Skeletal muscle satellite cell (primary cell): Measurements from ENCODE around the gene CTNNBIP1.

Source experiments
- H3K27me3 ChIP-seq: 2 replicates; pipeline ENCODE4 v1.7.0; 2013; ENCODE audit warnings: low read length; ENCODE audit not compliant: control insufficient read depth, insufficient read depth
- H3K36me3 ChIP-seq: 2 replicates; pipeline ENCODE4 v1.7.0; 2013; ENCODE audit warnings: mild to moderate bottlenecking, control low read depth, low read length; ENCODE audit not compliant: insufficient read depth
- H3K4me1 ChIP-seq: 2 replicates; pipeline ENCODE4 v1.7.0; 2013; ENCODE audit warnings: low read length; ENCODE audit not compliant: control insufficient read depth, insufficient read depth
- H3K4me2 ChIP-seq: 2 replicates; pipeline ENCODE4 v1.7.0; 2013; ENCODE audit warnings: mild to moderate bottlenecking, low read length
- H3K4me3 ChIP-seq: 2 replicates; pipeline ENCODE4 v1.7.0; 2013; ENCODE audit warnings: low read length
- H3K9ac ChIP-seq: 2 replicates; pipeline ENCODE4 v1.7.0; 2013; ENCODE audit warnings: mild to moderate bottlenecking, low read depth, low read length, moderate library complexity
- H3K9me3 ChIP-seq: replicated peaks from 2 replicates; pipeline ENCODE4 v1.7.0; 2013; ENCODE audit warnings: mild to moderate bottlenecking, control low read depth, low read length

The CTNNBIP1 gene

DNA sequence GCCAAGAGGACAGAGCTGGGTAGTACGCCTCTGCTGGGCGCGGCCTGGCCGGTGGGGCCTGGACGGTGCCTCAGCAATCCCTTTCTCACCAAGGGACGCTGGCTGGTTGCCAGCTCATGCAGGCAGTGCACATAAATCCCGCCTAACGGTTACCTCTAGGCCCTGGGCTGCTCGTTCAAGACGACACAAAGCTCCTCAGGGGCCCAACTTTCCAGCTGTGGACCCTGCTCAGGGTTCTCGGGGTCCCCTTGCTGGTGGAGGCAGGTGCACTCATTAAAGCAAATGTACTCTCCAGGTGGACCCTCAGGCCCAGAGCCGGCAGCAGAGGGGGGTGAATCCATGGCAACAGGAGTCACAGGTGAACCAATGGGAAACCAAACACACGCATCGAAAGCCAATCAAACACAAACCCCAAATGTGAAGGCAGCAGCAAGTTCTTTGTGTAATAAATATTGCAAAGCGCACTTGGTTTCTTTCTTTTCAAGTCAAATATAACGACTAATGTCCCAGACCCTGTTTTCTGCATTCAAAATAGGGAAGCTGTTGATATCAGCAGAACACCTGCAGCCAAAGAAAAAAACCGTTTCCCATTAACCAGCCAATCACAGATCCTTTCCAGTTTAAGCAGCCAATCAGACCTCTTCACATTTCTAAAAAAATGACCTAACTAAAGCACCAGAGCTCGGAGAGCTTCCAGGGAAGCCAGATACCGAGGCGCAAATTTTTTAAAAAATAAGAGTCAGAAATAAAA is 60.2 kb downstream of the CTNNBIP1 start:
- no peaks in the 10 kb centered on the region for H3K27me3 ChIP-seq
- H3K9me3 ChIP-seq = no peaks in the 10 kb centered on the region
- no peak overlapping the region for H3K9ac ChIP-seq
- no peak overlapping the region for H3K4me3 ChIP-seq
- H3K4me1 ChIP-seq = peaks cover 6% of the 10 kb centered on the region
- no peaks in the 10 kb centered on the region for H3K36me3 ChIP-seq
- H3K4me2 ChIP-seq = no peak overlapping the region

DNA sequence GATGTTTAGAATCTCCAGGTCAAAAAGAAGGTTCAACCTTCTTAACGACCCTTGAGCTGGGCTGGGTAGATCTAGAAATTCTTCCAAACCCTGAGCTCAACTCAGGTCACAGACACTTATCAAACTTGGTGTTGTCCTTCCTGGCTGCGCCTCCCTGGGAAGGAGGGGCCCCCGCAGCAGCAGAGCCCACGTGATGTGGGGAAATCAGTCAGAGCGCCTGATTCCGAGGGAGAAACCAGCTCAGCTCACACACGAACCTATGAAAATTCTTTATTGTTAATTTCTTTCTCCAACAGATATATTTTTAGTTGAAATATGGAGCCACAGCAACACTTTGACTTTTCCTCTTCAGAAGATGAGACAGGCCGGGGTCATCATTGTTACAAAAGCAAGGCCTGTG is 62.0 kb downstream of the CTNNBIP1 start:
- Histone ChIP-seq H3K4me1 (peaks cover 11% of the 10 kb centered on the region), H3K9ac (no peak overlapping the region), H3K36me3 (no peaks in the 10 kb centered on the region), H3K9me3 (no peaks in the 10 kb centered on the region), H3K4me3 (no peak overlapping the region), H3K4me2 (no peak overlapping the region), H3K27me3 (no peaks in the 10 kb centered on the region)

DNA sequence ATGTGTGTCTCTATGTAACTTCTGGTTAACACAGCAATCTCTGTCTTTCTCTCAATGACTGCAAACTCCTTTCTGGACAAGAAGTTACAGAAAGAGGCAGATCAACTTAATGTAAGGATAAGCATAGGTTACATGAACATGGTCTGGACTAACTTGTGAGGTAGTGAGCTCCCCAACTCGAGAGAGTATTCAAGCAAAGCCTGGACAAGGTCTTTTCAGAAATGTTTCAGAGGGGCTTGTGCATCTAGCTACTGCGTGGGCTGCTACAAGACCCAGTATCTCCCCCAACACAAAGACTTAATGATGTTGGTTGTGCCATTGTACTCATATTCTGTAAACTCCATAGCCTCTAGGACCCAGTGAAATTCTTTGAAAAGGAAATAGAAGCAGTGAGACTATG is 62.8 kb downstream of the CTNNBIP1 start:
- Histone ChIP-seq H3K9ac (no peak overlapping the region), H3K9me3 (no peaks in the 10 kb centered on the region), H3K36me3 (no peaks in the 10 kb centered on the region), H3K27me3 (peaks cover 2% of the 10 kb centered on the region), H3K4me3 (no peak overlapping the region), H3K4me2 (no peak overlapping the region), H3K4me1 (peaks cover 13% of the 10 kb centered on the region)

DNA sequence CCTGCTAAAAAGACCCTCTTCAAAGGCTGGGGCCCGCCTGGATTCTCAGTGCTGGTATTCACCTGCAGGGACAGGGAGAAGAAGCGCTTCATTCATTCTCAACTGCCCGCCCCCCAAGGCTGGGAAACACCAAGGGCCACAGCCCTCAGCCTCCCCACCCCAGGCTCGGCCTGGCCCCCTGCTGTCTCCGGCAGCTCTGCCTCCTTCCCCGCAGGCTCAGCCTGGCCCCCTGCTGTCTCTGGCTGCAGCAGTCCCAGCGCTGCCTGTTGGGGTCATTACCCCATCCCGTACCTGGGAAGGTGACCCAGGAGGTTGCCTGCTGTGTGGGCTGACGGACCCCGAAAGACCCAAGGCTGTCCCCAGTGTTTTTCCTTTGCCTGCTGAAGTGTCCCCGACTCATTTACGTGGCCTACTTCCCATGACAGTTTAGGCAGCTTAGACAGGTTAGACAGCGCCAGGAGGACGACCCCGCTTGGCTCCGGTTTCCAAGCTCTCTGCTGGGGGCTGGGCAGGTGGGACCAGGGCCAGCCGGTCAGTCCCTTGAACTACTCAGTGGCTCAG is 63.4 kb downstream of the CTNNBIP1 start:
- Histone ChIP-seq H3K9me3 (no peaks in the 10 kb centered on the region), H3K4me1 (peaks cover 8% of the 10 kb centered on the region), H3K4me2 (no peak overlapping the region), H3K4me3 (no peak overlapping the region), H3K36me3 (no peaks in the 10 kb centered on the region), H3K9ac (no peak overlapping the region), H3K27me3 (peaks cover 3% of the 10 kb centered on the region)

DNA sequence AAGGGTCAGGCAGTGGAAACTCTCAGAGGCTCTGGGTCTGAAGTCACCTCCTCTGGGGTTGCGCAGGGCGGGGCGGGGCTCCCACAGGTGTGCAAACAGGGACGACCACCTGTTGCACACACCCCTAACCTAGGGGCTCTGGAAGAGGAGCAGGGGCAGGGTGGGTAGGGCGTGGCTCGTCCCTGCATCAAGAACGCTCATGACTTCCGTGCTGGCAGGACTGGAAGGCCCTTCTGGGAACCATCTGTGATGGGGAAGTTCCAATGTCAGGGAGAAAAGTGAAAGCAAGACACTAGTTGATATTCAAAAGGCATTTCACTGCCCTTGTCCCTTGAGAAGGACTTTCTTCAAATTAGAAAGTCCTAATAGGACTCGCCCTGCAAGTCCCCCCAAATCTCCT is 64.2 kb downstream of the CTNNBIP1 start:
- peaks cover 8% of the 10 kb centered on the region for H3K4me1 ChIP-seq
- H3K36me3 ChIP-seq = no peaks in the 10 kb centered on the region
- no peak overlapping the region for H3K4me3 ChIP-seq
- no peaks in the 10 kb centered on the region for H3K9me3 ChIP-seq
- no peak overlapping the region for H3K4me2 ChIP-seq
- no peak overlapping the region for H3K9ac ChIP-seq
- H3K27me3 ChIP-seq = peaks cover 5% of the 10 kb centered on the region

DNA sequence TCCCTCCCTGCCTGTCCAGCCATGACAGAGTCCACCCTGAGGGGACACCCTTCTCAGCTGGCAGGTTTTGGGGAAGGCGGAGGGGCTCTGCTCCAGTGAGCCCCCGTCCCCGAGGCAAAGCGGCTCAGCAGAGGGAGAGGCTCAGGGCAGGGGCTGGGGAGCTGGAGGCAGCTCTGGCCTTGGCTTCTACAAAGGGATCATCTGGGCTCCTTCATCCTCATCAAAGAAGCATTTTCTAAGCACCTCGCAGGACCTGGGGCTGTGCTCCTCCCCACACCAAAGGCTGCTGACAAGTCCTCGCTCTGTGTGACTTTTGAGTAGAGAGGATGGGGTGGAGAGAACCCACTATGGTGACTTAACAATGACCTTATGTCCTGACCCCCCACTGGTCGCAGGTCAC is 65.3 kb downstream of the CTNNBIP1 start:
- H3K9ac ChIP-seq = no peak overlapping the region
- no peaks in the 10 kb centered on the region for H3K9me3 ChIP-seq
- H3K4me3 ChIP-seq = no peak overlapping the region
- peaks cover 5% of the 10 kb centered on the region for H3K27me3 ChIP-seq
- H3K36me3 ChIP-seq = no peaks in the 10 kb centered on the region
- peaks cover 8% of the 10 kb centered on the region for H3K4me1 ChIP-seq
- no peak overlapping the region for H3K4me2 ChIP-seq

DNA sequence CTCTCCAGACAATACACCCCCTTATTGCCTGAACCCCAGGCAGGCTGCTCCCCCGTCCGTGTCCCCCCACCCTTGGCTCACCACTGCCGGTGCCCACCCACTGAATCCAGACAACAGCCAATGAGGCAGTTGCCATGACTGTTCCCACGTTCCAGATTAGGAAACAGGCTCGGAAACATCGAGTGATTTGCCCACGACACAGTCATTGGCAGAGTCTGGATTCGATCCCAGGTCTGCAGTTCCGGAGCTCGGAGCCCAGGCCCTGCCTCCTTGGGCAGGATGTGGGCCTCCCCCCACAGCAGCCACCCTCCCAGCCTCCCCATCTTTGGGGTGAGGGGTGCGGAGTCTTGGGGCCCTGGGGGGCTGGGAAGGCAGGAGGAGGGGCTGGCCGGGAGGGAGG is 66.0 kb downstream of the CTNNBIP1 start:
- Histone ChIP-seq H3K4me2 (no peak overlapping the region), H3K27me3 (peaks cover 5% of the 10 kb centered on the region), H3K4me3 (no peak overlapping the region), H3K36me3 (no peaks in the 10 kb centered on the region), H3K9ac (no peak overlapping the region), H3K9me3 (no peaks in the 10 kb centered on the region), H3K4me1 (peaks cover 8% of the 10 kb centered on the region)

DNA sequence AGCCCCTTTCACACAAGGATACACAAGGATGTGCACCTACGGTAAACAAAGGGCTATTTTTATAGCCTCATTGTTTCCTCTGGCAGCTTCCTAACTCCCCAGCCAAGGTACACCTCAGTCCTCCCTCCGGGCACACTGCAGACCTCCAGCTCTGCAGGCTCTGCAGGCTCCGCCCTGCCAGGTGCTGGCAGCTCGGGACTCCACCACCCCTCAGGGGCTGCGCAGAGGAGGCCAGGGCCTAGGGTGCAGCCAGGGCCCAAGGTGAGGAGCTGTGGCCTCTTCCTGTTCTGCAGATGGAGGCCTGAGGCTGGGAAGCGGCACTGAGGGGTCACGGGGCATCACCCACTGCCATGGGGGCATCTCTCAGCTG is 66.5 kb downstream of the CTNNBIP1 start:
- Histone ChIP-seq H3K4me1 (peaks cover 8% of the 10 kb centered on the region), H3K36me3 (no peaks in the 10 kb centered on the region), H3K4me2 (no peak overlapping the region), H3K4me3 (no peak overlapping the region), H3K9me3 (no peaks in the 10 kb centered on the region), H3K27me3 (peaks cover 5% of the 10 kb centered on the region), H3K9ac (no peak overlapping the region)

DNA sequence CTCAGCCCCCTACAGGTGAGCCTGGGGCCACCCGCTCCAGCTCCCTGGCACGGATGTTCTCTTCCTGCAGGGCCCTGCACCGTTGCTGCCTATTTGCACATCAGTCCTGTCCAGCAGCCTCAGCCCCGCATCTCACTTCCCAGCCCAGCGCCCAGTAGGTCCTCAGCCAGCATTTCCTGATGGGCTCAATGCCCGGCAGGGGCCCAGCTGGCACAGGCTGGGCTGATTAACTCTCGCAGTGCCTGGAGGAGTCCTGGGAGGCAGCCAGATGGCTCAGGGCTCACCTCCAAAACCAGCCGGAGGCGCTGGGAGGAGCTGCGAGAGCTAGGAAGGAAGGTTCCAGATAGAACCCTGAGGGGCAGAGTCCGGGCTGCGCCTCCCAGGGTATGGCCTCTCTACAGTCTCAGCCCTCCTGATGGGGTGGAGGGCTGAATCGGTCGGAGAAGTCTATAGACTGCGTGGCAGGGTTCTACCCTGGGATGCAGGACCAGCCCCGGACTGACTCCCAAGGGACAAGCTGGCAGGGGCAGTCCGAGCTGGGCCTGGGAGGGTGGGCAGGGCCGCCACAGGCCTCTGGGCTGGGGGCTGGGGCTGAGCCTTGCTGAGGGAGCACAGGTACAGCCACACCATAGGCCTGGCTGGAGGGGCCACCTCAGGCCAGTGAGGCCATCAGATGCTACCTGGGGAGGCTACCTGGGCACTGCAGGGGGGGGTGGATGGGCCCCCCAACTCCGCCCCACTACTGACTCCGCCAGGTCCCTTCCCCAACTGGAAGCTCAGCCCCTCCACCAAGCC is 67.1 kb downstream of the CTNNBIP1 start:
- Histone ChIP-seq H3K27me3 (peaks cover 5% of the 10 kb centered on the region), H3K9ac (no peak overlapping the region), H3K4me3 (no peak overlapping the region), H3K9me3 (no peaks in the 10 kb centered on the region), H3K36me3 (no peaks in the 10 kb centered on the region), H3K4me1 (peaks cover 8% of the 10 kb centered on the region), H3K4me2 (no peak overlapping the region)

DNA sequence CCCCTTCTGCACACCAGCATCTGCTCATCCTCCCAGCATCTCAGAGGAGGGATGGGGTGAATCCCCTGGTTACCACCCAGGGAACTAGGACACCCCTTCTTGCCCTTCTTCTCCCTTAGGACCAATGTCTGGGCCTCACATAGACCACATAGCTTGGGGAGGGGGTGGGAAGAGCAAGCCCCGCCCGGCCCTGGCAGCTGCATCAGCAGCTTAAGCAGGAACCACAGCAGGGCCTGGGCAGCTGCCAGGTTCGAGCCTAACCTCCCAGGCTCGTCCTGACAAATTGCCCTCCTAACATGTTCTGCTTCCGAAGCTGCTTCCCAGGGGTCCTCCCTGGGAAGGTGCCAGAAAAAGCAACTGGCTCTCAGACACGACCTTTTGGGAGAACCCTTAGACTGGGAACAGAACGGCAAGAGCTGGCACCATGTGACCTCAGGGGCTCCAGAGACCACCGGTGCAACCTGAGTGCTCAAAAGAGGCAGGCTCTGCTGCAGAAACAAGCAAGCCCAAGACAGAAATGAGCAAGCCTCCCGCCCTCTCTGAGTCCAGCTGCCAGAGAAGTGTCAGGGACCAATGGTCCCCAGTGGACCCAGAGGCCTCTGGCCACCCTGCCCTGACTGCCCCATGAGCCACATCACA is 67.9 kb downstream of the CTNNBIP1 start:
- no peaks in the 10 kb centered on the region for H3K36me3 ChIP-seq
- H3K27me3 ChIP-seq = peaks cover 5% of the 10 kb centered on the region
- no peak overlapping the region for H3K4me2 ChIP-seq
- H3K9ac ChIP-seq = no peak overlapping the region
- peaks cover 8% of the 10 kb centered on the region for H3K4me1 ChIP-seq
- H3K9me3 ChIP-seq = no peaks in the 10 kb centered on the region
- H3K4me3 ChIP-seq = no peak overlapping the region

DNA sequence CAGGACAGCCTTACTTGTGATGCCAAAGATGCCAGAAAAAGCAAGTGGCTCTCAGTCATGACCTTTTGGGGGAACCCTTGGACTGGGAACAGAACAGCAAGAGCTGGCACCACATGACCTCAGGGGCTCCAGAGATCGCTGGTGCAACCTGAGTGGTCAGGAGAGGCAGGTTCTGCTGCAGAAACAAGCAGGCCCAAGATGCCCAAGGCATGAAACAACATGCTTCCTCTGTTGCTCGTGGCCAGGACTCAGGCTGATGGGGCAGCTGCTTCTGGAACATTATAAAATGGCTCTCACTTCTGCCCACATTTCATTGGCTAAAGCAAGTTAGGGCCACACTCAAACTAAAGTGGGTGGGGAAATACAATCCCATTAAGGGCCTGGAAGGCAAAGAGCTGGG is 68.6 kb downstream of the CTNNBIP1 start:
- Histone ChIP-seq H3K4me1 (peaks cover 8% of the 10 kb centered on the region), H3K4me2 (no peak overlapping the region), H3K9me3 (no peaks in the 10 kb centered on the region), H3K36me3 (no peaks in the 10 kb centered on the region), H3K9ac (no peak overlapping the region), H3K4me3 (no peak overlapping the region), H3K27me3 (peaks cover 5% of the 10 kb centered on the region)
